Measurements from ENCODE around the gene DNAH3.
"Not testable (repeated sequence)": the region's sequence is repeated elsewhere in the genome, so short reads cannot be mapped to it uniquely, and the experiment has no call there.

The DNAH3 gene

DNA sequence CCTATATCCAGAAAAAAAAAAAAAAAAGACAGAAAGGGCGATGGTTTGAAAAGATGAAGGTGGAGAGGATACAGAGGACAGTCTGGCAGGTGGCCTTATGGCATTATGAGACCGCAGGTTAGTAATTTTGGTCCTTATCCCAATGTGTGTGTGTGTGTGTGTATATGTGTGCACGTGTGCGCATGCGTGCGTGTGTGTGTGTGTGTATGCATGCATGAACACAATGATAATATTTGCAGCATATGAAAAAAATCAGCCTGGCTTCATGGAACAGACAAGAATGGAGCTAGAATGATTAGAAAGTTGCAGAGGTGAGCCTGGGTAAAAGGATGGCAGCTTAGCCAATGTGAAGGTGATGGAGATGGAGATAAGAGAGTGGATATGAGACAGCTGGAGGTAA is 166.6 kb downstream of the DNAH3 start:
- no peak overlapping the region for H3K9ac ChIP-seq (ENCODE audit: low read length)
- H3K36me3 ChIP-seq (ENCODE audit: control insufficient read depth, insufficient read depth, low read length, severe bottlenecking): no peaks in the 10 kb centered on the region
- no peak overlapping the region for H3K4me3 ChIP-seq (ENCODE audit: low read length)
- H3K9me3 ChIP-seq (ENCODE audit: control insufficient read depth, low read length): no peaks in the 10 kb centered on the region
- H3K4me1 ChIP-seq (ENCODE audit: control insufficient read depth, insufficient read depth, low read length): no peaks in the 10 kb centered on the region
- peaks cover 6% of the 10 kb centered on the region for H3K27me3 ChIP-seq (replicated peaks; ENCODE audit: control insufficient read depth, insufficient read depth, low read length)
- no peak for DNase-seq (ENCODE audit: low read depth)

DNA sequence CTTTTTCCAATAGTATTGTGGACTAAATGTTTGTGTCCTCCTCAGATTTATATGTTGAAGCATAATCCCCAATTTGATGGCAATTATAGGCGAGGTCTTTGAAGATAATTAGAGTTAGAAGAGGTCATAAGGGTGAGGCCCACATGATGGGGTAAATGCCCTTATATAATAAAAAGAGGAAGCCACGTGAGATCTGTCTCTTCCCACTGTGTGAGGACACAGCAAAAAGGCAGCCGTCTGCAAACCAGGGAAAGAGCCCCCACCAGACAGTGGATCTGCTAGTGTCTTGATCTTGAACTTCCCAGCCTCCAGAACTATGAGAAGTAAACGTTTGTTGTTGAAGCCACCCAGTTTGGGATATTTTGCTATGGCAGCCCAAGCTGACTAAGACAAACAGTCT is 174.1 kb downstream of the DNAH3 start:
- no peaks in the 10 kb centered on the region for H3K36me3 ChIP-seq (ENCODE audit: control insufficient read depth, insufficient read depth, low read length, severe bottlenecking)

DNA sequence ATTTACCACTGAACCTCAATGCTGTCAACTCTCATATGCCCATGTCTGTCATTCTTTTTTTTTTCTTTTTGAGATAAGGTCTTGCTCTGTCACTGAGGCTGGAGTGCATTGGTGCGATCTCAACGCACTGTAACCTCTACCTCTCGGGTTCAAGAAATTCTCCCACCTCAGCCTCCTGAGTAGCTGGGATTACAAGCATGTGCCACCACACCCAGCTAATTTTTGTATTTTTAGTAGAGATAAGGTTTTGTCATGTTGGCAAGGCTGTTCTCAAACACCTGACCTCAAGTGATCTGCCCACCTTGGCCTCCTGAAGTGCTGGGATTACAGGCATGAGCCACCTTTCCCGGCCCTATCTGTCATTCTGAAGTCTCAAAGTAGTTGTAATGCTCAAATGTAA is 177.4 kb downstream of the DNAH3 start:
- DNase-seq (ENCODE audit: low read depth); H3K9me3 ChIP-seq (ENCODE audit: control insufficient read depth, low read length); H3K4me3 ChIP-seq (ENCODE audit: low read length); H3K36me3 ChIP-seq (ENCODE audit: control insufficient read depth, insufficient read depth, low read length, severe bottlenecking); H3K4me1 ChIP-seq (ENCODE audit: control insufficient read depth, insufficient read depth, low read length); H3K27me3 ChIP-seq (replicated peaks; ENCODE audit: control insufficient read depth, insufficient read depth, low read length); H3K9ac ChIP-seq (ENCODE audit: low read length): not testable (repeated sequence)

More for the DNA sequence above, 174.1 kb downstream of the DNAH3 start:
- H3K9ac ChIP-seq (ENCODE audit: low read length): no peak overlapping the region
- H3K27me3 ChIP-seq (replicated peaks; ENCODE audit: control insufficient read depth, insufficient read depth, low read length): peaks cover 4% of the 10 kb centered on the region
- no peaks in the 10 kb centered on the region for H3K4me1 ChIP-seq (ENCODE audit: control insufficient read depth, insufficient read depth, low read length)
- DNase-seq (ENCODE audit: low read depth): no peak
- no peak overlapping the region for H3K4me3 ChIP-seq (ENCODE audit: low read length)
- no peaks in the 10 kb centered on the region for H3K9me3 ChIP-seq (ENCODE audit: control insufficient read depth, low read length)

DNA sequence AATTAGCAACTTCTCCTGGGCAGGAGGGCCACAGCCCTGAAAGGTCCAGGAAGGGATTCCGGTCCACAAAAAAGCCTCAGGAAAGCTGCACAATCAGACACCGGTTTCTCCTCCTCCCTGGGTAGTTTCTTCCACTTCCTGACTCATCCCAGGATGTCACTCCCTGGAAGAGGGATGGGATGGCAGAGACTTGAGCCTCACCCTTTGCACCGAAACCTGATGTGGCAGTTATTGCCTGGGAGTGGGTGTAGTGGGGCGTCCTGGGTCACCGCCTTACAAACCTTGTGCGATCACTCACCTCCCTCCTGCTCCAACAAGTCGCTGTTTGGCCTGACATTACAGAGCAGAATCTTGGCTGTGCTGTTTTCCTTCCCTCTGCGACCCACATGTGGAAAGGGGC is 179.2 kb downstream of the DNAH3 start:
- no peak overlapping the region for H3K4me3 ChIP-seq (ENCODE audit: low read length)
- peaks cover 7% of the 10 kb centered on the region for H3K27me3 ChIP-seq (replicated peaks; ENCODE audit: control insufficient read depth, insufficient read depth, low read length)
- H3K9me3 ChIP-seq (ENCODE audit: control insufficient read depth, low read length): no peaks in the 10 kb centered on the region
- H3K9ac ChIP-seq (ENCODE audit: low read length): no peak overlapping the region
- H3K36me3 ChIP-seq (ENCODE audit: control insufficient read depth, insufficient read depth, low read length, severe bottlenecking): no peaks in the 10 kb centered on the region
- H3K4me1 ChIP-seq (ENCODE audit: control insufficient read depth, insufficient read depth, low read length): no peaks in the 10 kb centered on the region
- no peak for DNase-seq (ENCODE audit: low read depth)

DNA sequence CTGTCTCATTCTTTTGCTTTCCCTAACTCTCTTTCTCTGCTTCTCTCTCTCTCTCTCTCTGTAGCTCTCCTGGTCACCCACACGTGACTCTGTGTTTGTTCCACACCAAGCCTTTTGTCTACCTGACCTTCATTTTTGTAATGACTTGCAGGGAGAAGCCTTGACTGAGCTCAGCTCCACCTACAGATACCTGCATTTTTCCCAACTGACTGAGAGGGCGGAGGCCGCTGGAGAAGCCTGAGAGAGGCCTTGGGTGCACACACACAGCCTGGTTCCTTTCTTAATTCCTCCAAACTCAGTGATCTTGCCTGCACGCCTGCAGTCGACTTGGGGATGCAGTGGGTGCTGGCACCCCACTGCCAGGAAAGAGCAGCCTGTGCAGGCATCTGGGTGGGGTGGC is 181.3 kb downstream of the DNAH3 start:
- no peaks in the 10 kb centered on the region for H3K4me1 ChIP-seq (ENCODE audit: control insufficient read depth, insufficient read depth, low read length)
- no peak overlapping the region for H3K9ac ChIP-seq (ENCODE audit: low read length)
- no peaks in the 10 kb centered on the region for H3K9me3 ChIP-seq (ENCODE audit: control insufficient read depth, low read length)
- no peaks in the 10 kb centered on the region for H3K36me3 ChIP-seq (ENCODE audit: control insufficient read depth, insufficient read depth, low read length, severe bottlenecking)
- H3K27me3 ChIP-seq (replicated peaks; ENCODE audit: control insufficient read depth, insufficient read depth, low read length): peaks cover 7% of the 10 kb centered on the region
- no peak for DNase-seq (ENCODE audit: low read depth)
- H3K4me3 ChIP-seq (ENCODE audit: low read length): no peak overlapping the region

DNA sequence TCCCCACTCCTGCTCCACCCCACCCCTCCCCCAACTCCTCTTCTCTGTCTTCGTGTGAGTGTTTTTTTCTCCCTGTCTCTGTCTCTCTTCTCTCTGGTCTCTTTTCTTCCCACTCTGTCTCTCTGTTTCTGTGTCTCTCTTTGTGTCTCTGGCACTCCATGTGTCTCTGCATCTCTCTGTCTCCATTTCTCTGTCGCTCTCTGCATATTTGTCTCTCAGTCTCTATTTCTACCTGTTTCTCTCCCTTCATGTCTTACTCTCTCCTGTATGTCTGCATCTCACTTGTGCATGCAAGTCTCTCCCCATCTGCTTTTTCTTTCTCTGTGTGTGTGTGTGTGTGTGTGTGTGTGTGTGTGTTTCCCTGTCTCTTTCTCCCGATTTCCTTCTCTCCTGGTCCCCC is 181.9 kb downstream of the DNAH3 start:
- peaks cover 9% of the 10 kb centered on the region for H3K27me3 ChIP-seq (replicated peaks; ENCODE audit: control insufficient read depth, insufficient read depth, low read length)
- no peaks in the 10 kb centered on the region for H3K36me3 ChIP-seq (ENCODE audit: control insufficient read depth, insufficient read depth, low read length, severe bottlenecking)
- no peaks in the 10 kb centered on the region for H3K9me3 ChIP-seq (ENCODE audit: control insufficient read depth, low read length)
- DNase-seq (ENCODE audit: low read depth): no peak
- no peak overlapping the region for H3K4me3 ChIP-seq (ENCODE audit: low read length)
- no peak overlapping the region for H3K9ac ChIP-seq (ENCODE audit: low read length)
- no peaks in the 10 kb centered on the region for H3K4me1 ChIP-seq (ENCODE audit: control insufficient read depth, insufficient read depth, low read length)

DNA sequence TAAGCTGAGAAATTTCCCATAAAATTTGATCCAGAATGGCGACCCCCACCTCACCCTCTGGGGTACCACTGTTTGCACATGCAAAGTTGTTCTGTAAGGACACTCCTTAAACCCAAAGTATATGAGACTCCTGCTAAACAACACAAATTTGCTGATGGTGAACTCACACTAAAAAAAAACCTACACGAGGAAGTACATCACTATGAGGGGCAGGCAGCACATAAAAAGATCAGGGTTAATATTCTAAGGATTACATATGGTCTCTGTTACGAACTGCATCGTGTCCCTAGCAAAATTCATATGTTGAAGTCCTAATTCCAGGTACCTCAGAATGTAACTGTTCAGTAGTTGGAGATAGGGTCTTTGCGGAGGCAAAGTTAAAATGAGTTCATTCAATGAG is 189.7 kb downstream of the DNAH3 start:
- Histone ChIP-seq H3K9ac (ENCODE audit: low read length) (no peak overlapping the region), H3K4me3 (ENCODE audit: low read length) (no peak overlapping the region), H3K36me3 (ENCODE audit: control insufficient read depth, insufficient read depth, low read length, severe bottlenecking) (no peaks in the 10 kb centered on the region), H3K27me3 (replicated peaks; ENCODE audit: control insufficient read depth, insufficient read depth, low read length) (peaks cover 11% of the 10 kb centered on the region), H3K4me1 (ENCODE audit: control insufficient read depth, insufficient read depth, low read length) (no peaks in the 10 kb centered on the region), H3K9me3 (ENCODE audit: control insufficient read depth, low read length) (no peaks in the 10 kb centered on the region)
- no peak for DNase-seq (ENCODE audit: low read depth)

DNA sequence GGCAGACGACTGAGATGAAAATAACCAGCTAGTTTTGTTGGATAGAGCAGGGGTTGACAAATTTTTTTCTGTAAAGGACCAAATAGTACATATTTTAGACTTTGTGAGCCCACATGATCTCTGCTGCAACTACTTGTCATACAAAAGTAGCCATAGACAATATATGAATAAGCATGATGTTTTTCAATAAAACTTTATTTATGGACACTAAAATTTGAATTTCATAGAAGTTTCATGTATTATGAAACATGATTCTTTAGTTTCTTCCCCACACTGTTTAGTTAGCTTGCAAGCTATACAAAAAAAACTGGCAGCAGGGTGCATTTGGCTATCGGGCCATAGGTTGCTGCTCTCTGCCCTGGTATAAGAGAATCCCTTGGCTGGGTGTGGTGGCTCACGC is 193.5 kb downstream of the DNAH3 start:
- Histone ChIP-seq H3K4me1 (ENCODE audit: control insufficient read depth, insufficient read depth, low read length) (no peaks in the 10 kb centered on the region), H3K27me3 (replicated peaks; ENCODE audit: control insufficient read depth, insufficient read depth, low read length) (no peaks in the 10 kb centered on the region), H3K36me3 (ENCODE audit: control insufficient read depth, insufficient read depth, low read length, severe bottlenecking) (no peaks in the 10 kb centered on the region), H3K9me3 (ENCODE audit: control insufficient read depth, low read length) (no peaks in the 10 kb centered on the region), H3K4me3 (ENCODE audit: low read length) (no peak overlapping the region), H3K9ac (ENCODE audit: low read length) (no peak overlapping the region)
- DNase-seq (ENCODE audit: low read depth): no peak

DNA sequence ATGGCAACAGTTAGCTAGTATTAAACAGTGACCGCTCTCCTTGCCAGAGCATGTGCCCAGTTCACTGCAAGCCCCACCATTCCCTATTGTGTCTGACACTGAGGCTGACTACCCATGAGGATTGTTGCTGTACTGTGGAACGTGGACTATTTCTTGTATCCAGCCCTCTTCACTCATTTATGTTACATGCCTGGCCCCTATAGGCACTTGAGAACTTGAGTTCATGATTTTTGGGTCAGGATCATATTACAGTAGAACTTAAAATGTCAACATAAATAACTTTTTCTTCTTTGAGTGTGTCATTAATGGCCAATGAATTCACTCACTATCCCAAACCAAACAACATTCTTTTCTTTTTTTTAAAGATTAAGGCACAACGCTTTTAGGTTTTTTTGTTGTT is 194.3 kb downstream of the DNAH3 start:
- H3K9ac ChIP-seq (ENCODE audit: low read length): no peak overlapping the region
- H3K4me3 ChIP-seq (ENCODE audit: low read length): no peak overlapping the region
- H3K36me3 ChIP-seq (ENCODE audit: control insufficient read depth, insufficient read depth, low read length, severe bottlenecking): no peaks in the 10 kb centered on the region
- peak; percentile 63 for DNase-seq (ENCODE audit: low read depth)
- no peaks in the 10 kb centered on the region for H3K9me3 ChIP-seq (ENCODE audit: control insufficient read depth, low read length)
- no peaks in the 10 kb centered on the region for H3K27me3 ChIP-seq (replicated peaks; ENCODE audit: control insufficient read depth, insufficient read depth, low read length)
- no peaks in the 10 kb centered on the region for H3K4me1 ChIP-seq (ENCODE audit: control insufficient read depth, insufficient read depth, low read length)

DNA sequence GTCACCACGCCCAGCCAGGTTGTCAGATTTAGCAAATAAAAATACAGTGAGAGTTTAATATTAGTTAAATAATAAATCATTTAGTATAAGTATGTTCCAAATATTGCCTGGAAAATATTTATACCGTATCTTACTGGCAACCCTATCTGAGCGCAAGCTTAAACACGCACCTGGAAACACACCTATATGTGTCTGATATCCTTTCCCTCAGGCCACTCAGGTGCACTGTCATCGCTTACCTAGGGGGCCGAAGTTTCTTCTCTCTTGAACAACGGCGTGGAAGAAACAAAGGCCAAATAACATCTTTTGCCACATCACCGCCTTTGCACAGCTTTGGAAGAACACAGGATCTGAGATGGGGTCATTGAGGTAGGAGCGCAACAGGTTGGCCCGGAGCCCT is 196.1 kb downstream of the DNAH3 start:
- Histone ChIP-seq H3K36me3 (ENCODE audit: control insufficient read depth, insufficient read depth, low read length, severe bottlenecking) (no peaks in the 10 kb centered on the region), H3K9ac (ENCODE audit: low read length) (no peak overlapping the region), H3K4me1 (ENCODE audit: control insufficient read depth, insufficient read depth, low read length) (no peaks in the 10 kb centered on the region), H3K27me3 (replicated peaks; ENCODE audit: control insufficient read depth, insufficient read depth, low read length) (peaks cover 8% of the 10 kb centered on the region), H3K9me3 (ENCODE audit: control insufficient read depth, low read length) (no peaks in the 10 kb centered on the region), H3K4me3 (ENCODE audit: low read length) (no peak overlapping the region)
- DNase-seq (ENCODE audit: low read depth): no peak

DNA sequence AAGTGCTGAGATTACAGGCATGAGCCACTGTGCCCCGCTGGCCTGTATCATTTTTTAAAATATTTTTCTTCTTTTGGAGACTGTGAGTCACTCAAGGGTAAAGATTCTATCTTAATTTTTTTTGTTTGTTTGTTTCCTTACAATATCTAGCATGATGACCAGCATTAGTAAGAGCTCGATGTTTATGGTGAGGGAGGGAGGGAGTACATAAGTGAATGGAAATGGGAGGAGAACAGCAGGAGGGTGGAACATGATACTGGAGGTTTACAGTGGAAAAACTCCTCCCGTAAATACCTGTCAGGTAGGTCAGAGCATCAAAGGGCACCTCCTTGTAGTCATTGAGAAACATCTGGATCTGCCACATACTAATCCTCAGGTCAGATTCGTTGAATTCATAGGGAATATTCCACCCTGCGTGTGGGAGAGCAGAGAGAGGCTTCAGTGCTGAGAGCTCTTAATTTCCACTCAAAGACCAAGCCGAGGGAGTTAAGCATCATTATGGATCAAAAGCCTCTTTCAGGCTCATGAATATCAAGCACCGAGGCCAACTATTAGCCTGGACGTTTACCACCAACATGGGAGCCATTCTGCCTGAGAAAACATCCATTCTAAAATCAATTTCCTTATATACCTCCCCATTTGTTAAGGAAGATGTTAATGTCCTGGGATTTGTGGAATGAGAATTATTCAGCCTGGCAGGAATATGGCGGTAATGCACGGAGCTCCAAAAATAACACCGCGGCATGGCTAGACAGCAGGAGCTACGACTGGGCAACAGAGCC is 198.3 kb downstream of the DNAH3 start:
- H3K9ac ChIP-seq (ENCODE audit: low read length): no peak overlapping the region
- no peaks in the 10 kb centered on the region for H3K9me3 ChIP-seq (ENCODE audit: control insufficient read depth, low read length)
- peaks cover 8% of the 10 kb centered on the region for H3K27me3 ChIP-seq (replicated peaks; ENCODE audit: control insufficient read depth, insufficient read depth, low read length)
- no peaks in the 10 kb centered on the region for H3K4me1 ChIP-seq (ENCODE audit: control insufficient read depth, insufficient read depth, low read length)
- no peak overlapping the region for H3K4me3 ChIP-seq (ENCODE audit: low read length)
- DNase-seq (ENCODE audit: low read depth): no peak
- H3K36me3 ChIP-seq (ENCODE audit: control insufficient read depth, insufficient read depth, low read length, severe bottlenecking): no peaks in the 10 kb centered on the region

DNA sequence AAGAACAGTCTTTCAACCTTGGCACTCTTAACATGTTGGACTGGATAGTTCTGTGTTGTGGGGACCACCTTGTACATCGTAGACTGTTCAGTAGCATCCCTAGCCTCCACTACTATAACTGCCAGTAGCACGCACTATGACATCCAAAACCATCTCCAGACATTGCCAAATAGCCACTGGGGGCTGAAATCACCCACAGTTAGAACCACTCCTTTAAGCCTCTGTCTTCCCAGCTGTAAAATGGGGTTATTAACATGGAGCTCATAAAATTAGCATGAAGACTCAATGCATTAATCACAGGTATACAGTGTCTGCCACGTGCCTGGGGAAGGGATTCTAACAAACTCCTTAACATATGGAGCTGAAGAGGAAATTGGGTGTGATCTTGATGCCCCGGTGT is 200.4 kb downstream of the DNAH3 start:
- H3K4me3 ChIP-seq (ENCODE audit: low read length): no peak overlapping the region
- H3K9me3 ChIP-seq (ENCODE audit: control insufficient read depth, low read length): no peaks in the 10 kb centered on the region
- peaks cover 8% of the 10 kb centered on the region for H3K27me3 ChIP-seq (replicated peaks; ENCODE audit: control insufficient read depth, insufficient read depth, low read length)
- H3K9ac ChIP-seq (ENCODE audit: low read length): no peak overlapping the region
- H3K4me1 ChIP-seq (ENCODE audit: control insufficient read depth, insufficient read depth, low read length): no peaks in the 10 kb centered on the region
- H3K36me3 ChIP-seq (ENCODE audit: control insufficient read depth, insufficient read depth, low read length, severe bottlenecking): no peaks in the 10 kb centered on the region
- no peak for DNase-seq (ENCODE audit: low read depth)
